Immature natural killer cell (primary cell): ENCODE results near the gene TCF7. TPM values are rescaled to one million over a fixed set of nuclear protein-coding genes. Genes with fewer than 3 reads are reported as not detected.

Source experiments
- DNase-seq, 3 donors: peaks; one replicate each; pipeline ENCODE4 v3.0.0; 2022; ENCODE audit warnings: mixed read lengths in 1 of 3
- H3K27ac Mint-ChIP-seq, 6 donors: one replicate each; pipeline ENCODE4 v1.8.0; 2020; ENCODE audit warnings: mixed read lengths in 6 of 6, mild to moderate bottlenecking in 5 of 6, inconsistent platforms in 4 of 6, moderate library complexity in 3 of 6
- H3K27me3 Mint-ChIP-seq, 3 donors: one replicate each; pipeline ENCODE4 v1.8.0; 2020 to 2021; ENCODE audit warnings: low read depth in 3 of 3, mild to moderate bottlenecking in 3 of 3, mixed read lengths in 3 of 3, moderate library complexity in 3 of 3, inconsistent platforms in 1 of 3
- H3K36me3 Mint-ChIP-seq, 3 donors: one replicate each; pipeline ENCODE4 v1.8.0; 2020; ENCODE audit warnings: mixed read lengths in 3 of 3, inconsistent platforms in 2 of 3, mild to moderate bottlenecking in 2 of 3
- H3K4me1 Mint-ChIP-seq, 2 donors: one replicate each; pipeline ENCODE4 v1.8.0; 2020; ENCODE audit warnings: inconsistent platforms in 2 of 2, mild to moderate bottlenecking in 2 of 2, mixed read lengths in 2 of 2, moderate library complexity in 1 of 2
- H3K4me3 Mint-ChIP-seq, 5 donors: one replicate each; pipeline ENCODE4 v1.8.0; 2020; ENCODE audit warnings: mild to moderate bottlenecking in 5 of 5, mixed read lengths in 5 of 5, inconsistent platforms in 3 of 5, moderate library complexity in 3 of 5
- H3K9me3 Mint-ChIP-seq, 6 donors: one replicate each; pipeline ENCODE4 v1.8.0; 2020; ENCODE audit warnings: mild to moderate bottlenecking in 6 of 6, mixed read lengths in 6 of 6, inconsistent platforms in 4 of 6, moderate library complexity in 3 of 6
- polyA plus RNA-seq, 3 donors: library from polyadenylated mRNA; unstranded; fragments of 300-500 nt; fragmentation: Illumina TruSeq; gene quantifications; one replicate each; pipeline ENCODE4 v1.2.3, GENCODE V29; 2021

The TCF7 gene
- polyA plus RNA-seq, 3 donors from 2014 or later, result 14.9 to 50.9 (median 38.2) TPM

DNA sequence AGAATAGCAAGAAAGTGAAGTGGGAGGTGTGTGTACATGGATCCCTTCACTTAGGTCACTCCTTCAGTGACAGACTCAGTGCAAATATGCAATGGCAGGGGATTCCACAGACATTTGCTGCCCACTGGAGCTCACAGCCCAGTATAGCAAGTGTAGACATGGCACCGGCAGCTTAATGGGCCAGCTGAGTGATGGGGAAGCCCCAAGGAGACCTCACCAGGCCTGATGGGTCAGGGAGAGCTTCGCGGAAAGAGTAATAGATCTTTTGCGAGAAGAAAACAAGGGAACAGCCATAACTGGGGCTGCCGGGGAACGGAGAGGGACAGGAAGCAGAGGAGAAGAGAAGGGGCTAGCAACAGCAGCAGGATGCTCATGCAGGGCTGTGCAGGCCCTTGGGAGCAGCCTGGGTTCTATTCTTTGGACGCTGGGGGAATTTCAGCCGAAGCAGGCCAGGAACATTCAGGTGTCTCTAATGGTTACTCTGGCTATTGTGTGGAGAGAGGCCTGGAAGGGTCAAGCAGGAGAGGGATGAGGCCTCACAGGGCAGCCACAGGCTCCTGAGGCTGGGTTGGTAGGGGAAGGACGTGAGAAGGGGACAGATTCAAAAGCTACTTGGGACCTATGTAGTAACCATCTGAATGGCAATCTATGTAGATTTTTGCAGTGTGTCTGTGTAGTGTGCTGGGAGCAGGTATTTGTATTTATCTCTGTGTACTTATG, 27.0 kb downstream of the TCF7 start:
- Mint-ChIP-seq H3K27me3 (peaks cover 14 to 29% (median 25%) of the 10 kb centered on the region in 3 donors), H3K4me3 (no peak overlapping the region), H3K36me3 (peaks cover 0 to 14% (median 4%) of the 10 kb centered on the region in 3 donors), H3K4me1 (peaks cover 56 to 66% of the 10 kb centered on the region in 2 donors), H3K27ac (peak overlapping the region; percentile 48 to 92 (median 86)), H3K9me3 (no peaks in the 10 kb centered on the region)
- DNase-seq, result no peak

- no peak for DNase-seq
- peak overlapping the region; percentile 51 to 92 (median 86) for H3K27ac Mint-ChIP-seq
- H3K4me3 Mint-ChIP-seq, result no peak overlapping the region
- peaks cover 51 to 63% of the 10 kb centered on the region in 2 donors for H3K4me1 Mint-ChIP-seq
- peaks cover 0 to 14% (median 4%) of the 10 kb centered on the region in 3 donors for H3K36me3 Mint-ChIP-seq
- peaks cover 14 to 30% (median 25%) of the 10 kb centered on the region in 3 donors for H3K27me3 Mint-ChIP-seq
- H3K9me3 Mint-ChIP-seq, result no peaks in the 10 kb centered on the region
Observed at GRCh38 chr5:134142052-134142451, 27.6 kb downstream of the TCF7 start.

- no peak for DNase-seq
- Mint-ChIP-seq H3K4me1 (peaks cover 43 to 60% of the 10 kb centered on the region in 2 donors), H3K9me3 (no peaks in the 10 kb centered on the region), H3K36me3 (peaks cover 0 to 14% (median 4%) of the 10 kb centered on the region in 3 donors), H3K4me3 (no peak overlapping the region), H3K27ac (peak overlapping the region in 4 of 6 donors; percentile 51 to 67 (median 58)), H3K27me3 (peaks cover 14 to 27% (median 22%) of the 10 kb centered on the region in 3 donors)
Observed at GRCh38 chr5:134142806-134143205, 28.3 kb downstream of the TCF7 start.

GRCh38 chr5:134143431-134143830, 28.9 kb downstream of the TCF7 start:
- peaks cover 14 to 31% (median 25%) of the 10 kb centered on the region in 3 donors for H3K27me3 Mint-ChIP-seq
- H3K4me3 Mint-ChIP-seq, result no peak overlapping the region
- no peaks in the 10 kb centered on the region for H3K9me3 Mint-ChIP-seq
- H3K4me1 Mint-ChIP-seq, result peaks cover 40 to 53% of the 10 kb centered on the region in 2 donors
- H3K27ac Mint-ChIP-seq, result peak overlapping the region in 3 of 6 donors; percentile 51 to 67 (median 66)
- DNase-seq, result no peak
- peaks cover 0 to 16% (median 4%) of the 10 kb centered on the region in 3 donors for H3K36me3 Mint-ChIP-seq

DNA sequence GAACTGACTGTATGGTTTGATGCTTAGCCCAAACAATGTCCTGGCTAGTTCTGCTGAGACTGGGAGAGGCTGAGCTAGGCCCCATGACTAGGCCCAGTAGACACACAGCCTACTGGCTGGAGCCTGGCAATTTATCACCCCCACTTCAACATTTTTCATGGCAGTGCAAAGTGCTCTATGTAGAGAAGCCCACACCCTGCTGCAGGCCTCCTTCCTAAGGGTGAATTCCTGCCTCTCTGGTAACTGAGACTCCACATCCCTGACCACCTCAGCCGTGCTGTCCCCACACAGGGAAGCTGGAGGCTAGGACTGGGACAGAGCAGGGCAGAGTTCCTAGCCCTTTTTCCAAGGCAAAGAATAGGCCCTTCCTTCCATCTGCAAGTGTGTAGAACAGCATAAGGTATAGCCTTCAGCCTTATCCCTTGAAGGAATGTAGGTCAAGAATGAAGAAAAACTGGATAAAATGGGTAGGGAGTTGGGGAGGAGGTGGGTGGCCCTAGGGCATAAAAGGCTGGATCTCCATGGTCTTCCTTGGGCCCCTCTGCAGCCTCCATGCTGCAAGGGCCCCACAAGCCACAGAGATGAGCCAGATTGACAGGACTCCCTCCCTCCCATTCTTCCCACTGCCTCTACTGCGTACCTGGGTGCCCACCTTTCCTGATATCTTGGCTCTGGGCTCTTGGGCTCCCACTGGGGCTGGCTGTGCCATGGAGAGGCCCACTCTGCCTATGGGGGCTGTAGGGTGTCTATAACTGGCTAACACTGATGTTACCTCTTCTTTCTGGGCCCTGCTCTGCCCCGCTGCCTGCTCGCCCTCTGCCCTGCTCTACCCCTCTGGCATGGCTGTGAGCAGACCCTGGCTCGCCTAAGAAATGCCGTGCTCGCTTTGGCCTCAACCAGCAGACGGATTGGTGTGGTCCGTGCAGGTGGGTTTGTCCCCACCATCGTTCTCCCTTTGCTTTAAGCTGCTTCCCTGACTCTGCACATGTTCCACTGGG, 29.8 kb downstream of the TCF7 start:
- DNase-seq, result no peak
- Mint-ChIP-seq H3K36me3 (peaks cover 0 to 19% (median 4%) of the 10 kb centered on the region in 3 donors), H3K4me1 (peaks cover 34 to 50% of the 10 kb centered on the region in 2 donors), H3K9me3 (no peaks in the 10 kb centered on the region), H3K27me3 (peaks cover 14 to 32% (median 22%) of the 10 kb centered on the region in 3 donors), H3K4me3 (no peak overlapping the region), H3K27ac (peak overlapping the region in 5 of 6 donors; percentile 63 to 87 (median 73))

GRCh38 chr5:134145041-134145757, 30.7 kb downstream of the TCF7 start:
- no peak overlapping the region for H3K4me3 Mint-ChIP-seq
- no peak for DNase-seq
- H3K36me3 Mint-ChIP-seq, result peaks cover 0 to 19% (median 4%) of the 10 kb centered on the region in 3 donors
- H3K9me3 Mint-ChIP-seq, result no peaks in the 10 kb centered on the region
- H3K27me3 Mint-ChIP-seq, result peaks cover 22 to 34% (median 22%) of the 10 kb centered on the region in 3 donors
- H3K27ac Mint-ChIP-seq, result peak overlapping the region; percentile 61 to 89 (median 76)
- peaks cover 28 to 52% of the 10 kb centered on the region in 2 donors for H3K4me1 Mint-ChIP-seq

DNA sequence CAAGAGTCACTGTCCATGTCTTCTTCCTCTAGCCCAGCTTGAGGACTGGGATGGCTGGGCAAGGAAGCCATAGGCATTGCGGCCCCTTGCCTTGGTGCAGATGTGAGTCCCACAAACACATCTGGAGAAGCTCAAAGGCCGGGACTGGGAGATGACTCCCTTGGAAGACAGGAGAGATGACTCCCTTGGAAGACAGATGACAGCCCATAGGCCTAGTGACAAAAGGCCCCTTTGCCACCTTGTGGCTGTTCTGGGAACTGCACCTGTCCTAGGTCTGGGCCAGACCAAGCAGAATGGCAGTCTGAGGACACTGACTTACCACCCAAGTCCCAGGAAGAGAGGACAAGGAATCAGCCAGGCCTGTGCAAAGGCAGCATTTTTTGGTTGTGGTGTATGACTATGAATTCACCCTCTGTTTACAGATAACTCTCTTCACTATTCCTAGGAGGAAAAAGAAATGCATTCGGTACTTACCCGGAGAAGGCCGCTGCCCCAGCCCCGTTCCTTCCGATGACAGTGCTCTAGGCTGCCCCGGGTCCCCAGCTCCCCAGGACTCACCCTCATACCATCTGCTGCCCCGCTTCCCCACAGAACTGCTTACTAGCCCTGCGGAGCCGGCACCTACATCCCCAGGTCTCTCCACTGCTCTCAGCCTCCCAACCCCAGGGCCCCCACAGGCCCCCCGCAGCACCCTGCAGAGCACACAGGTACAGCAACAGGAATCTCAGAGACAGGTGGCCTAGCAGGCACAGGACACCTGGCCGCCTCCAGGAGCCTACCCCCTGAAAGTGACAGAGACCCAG, 31.5 kb downstream of the TCF7 start:
- Mint-ChIP-seq H3K4me3 (no peak overlapping the region), H3K4me1 (peaks cover 23 to 52% of the 10 kb centered on the region in 2 donors), H3K27me3 (peaks cover 21 to 29% (median 22%) of the 10 kb centered on the region in 3 donors), H3K27ac (peak overlapping the region; percentile 61 to 89 (median 76)), H3K9me3 (no peaks in the 10 kb centered on the region), H3K36me3 (peaks cover 0 to 19% (median 4%) of the 10 kb centered on the region in 3 donors)
- DNase-seq, result peak; percentile 74 to 76 (median 74)

DNA sequence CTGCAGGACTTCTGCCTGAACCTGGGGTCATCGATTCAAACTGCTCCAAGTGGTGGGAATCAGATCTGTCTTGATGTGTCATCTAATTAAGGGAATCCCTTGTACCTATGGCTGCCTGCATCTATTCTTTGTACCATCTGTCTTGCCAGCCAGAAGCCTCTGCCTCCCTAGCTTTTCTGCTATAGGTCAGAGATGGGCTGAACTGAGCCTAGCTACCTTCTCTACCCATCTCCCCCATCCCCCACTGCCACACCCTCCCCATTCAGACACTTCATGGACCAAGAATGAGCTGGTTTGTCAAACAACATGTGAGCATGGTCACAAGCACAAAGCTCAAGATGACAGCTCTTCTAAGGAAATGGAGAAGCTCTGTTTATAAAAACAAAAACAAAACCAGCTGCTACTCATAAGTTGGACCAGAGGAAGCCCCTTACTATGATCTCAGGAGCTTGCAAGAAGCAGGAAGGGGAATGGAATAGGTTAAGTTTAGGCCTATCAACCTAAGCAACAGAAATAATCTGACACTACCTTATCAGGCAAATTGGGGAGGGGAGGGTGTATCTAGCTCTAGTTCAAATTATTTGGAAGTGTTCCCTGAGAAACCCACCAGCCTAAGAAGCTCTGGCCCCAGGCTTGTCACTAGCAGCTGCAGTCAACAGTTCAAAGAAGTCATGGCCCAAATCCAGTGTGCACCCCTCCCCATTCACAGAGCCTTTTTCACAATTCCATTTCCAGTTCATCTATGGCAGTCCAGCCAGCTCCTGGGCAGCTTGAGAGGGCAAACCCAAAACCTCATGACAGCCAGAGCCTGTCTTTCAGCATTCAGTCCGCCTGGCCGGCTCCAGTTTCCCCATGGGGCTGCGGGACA, 32.4 kb downstream of the TCF7 start:
- peaks cover 21 to 28% (median 22%) of the 10 kb centered on the region in 3 donors for H3K27me3 Mint-ChIP-seq
- H3K4me1 Mint-ChIP-seq, result peaks cover 21 to 49% of the 10 kb centered on the region in 2 donors
- H3K9me3 Mint-ChIP-seq, result no peaks in the 10 kb centered on the region
- no peak for DNase-seq
- no peak overlapping the region for H3K4me3 Mint-ChIP-seq
- peaks cover 3 to 17% (median 5%) of the 10 kb centered on the region in 3 donors for H3K36me3 Mint-ChIP-seq
- H3K27ac Mint-ChIP-seq, result peak overlapping the region; percentile 59 to 84 (median 64)

- peak overlapping the region in 4 of 6 donors; percentile 39 to 74 (median 56) for H3K27ac Mint-ChIP-seq
- peaks cover 15 to 21% (median 19%) of the 10 kb centered on the region in 3 donors for H3K27me3 Mint-ChIP-seq
- peaks cover 21 to 55% of the 10 kb centered on the region in 2 donors for H3K4me1 Mint-ChIP-seq
- peaks cover 3 to 17% (median 6%) of the 10 kb centered on the region in 3 donors for H3K36me3 Mint-ChIP-seq
- H3K9me3 Mint-ChIP-seq, result no peaks in the 10 kb centered on the region
- no peak overlapping the region for H3K4me3 Mint-ChIP-seq
- DNase-seq, result no peak
Observed at GRCh38 chr5:134148316-134148715, 33.8 kb downstream of the TCF7 start.

GRCh38 chr5:134148986-134149539, 34.6 kb downstream of the TCF7 start:
- no peak for DNase-seq
- peaks cover 21 to 55% of the 10 kb centered on the region in 2 donors for H3K4me1 Mint-ChIP-seq
- H3K27me3 Mint-ChIP-seq, result peaks cover 11 to 21% (median 18%) of the 10 kb centered on the region in 3 donors
- no peak overlapping the region for H3K4me3 Mint-ChIP-seq
- no peaks in the 10 kb centered on the region for H3K9me3 Mint-ChIP-seq
- H3K36me3 Mint-ChIP-seq, result peaks cover 3 to 24% (median 11%) of the 10 kb centered on the region in 3 donors
- H3K27ac Mint-ChIP-seq, result peak overlapping the region in 5 of 6 donors; percentile 39 to 83 (median 69)

GRCh38 chr5:134149571-134150303, 35.3 kb downstream of the TCF7 start:
- peak overlapping the region; percentile 39 to 90 (median 74) for H3K27ac Mint-ChIP-seq
- H3K36me3 Mint-ChIP-seq, result peaks cover 3 to 23% (median 15%) of the 10 kb centered on the region in 3 donors
- H3K4me3 Mint-ChIP-seq, result no peak overlapping the region
- H3K27me3 Mint-ChIP-seq, result peaks cover 8 to 19% (median 15%) of the 10 kb centered on the region in 3 donors
- no peaks in the 10 kb centered on the region for H3K9me3 Mint-ChIP-seq
- DNase-seq, result no peak
- peaks cover 21 to 55% of the 10 kb centered on the region in 2 donors for H3K4me1 Mint-ChIP-seq
